IPS DF 4.7 (cell line): ENCODE measurements around the gene B4GALNT1.
"Not testable (repeated sequence)": the region's sequence is repeated elsewhere in the genome, so short reads cannot be mapped to it uniquely, and the experiment has no call there.

ENCODE experiments used
- DNase-seq: peaks from one replicate; pipeline ENCODE4 v3.0.0-alpha.2; 2013; ENCODE audit warnings: low spot score; ENCODE audit errors: extremely low read depth

B4GALNT1 gene

DNA sequence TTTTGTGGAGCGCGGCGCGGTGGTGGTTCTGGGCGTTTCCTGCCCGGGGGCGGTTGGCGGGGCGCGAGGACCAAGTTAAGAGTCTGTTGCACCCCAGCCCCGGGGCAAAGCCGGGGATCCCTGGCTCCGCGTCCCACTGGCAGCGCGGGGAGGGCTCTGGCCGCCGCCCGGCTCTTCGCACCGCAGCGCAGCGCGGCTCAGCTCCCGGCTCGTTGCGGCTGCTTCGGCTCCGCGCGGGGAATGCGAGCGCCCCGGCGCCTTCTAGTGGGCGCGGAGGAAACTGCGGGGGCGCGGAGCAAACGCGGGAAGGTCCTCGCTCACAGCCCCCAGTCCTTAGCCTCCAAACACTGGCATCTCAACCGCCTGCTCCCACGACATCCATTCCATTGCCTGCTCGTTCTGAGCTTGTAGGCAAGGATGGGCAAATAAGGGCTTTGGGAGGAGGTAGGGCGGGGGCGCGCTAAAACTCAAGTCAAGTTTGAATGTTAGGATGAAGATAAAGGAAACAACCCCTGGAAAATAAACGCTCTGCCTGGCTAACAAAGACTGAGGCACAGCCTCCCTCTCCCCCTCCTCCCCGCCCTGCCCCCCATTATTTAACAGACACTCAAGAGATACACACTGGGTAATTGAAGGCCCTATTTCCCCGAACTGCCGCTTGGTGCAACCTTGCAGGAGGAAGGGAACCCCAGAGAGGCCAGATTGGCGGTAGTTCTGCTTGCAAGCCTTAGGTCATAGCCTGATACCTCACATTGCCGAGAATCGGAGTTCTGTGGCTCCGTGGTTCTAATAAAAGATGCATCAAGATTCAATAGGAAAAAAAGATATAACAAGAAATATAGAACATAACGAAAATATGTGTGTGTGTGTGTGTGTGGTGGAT, at the start of gene B4GALNT1:
TSS of gene B4GALNT1 (minus strand) at position 244 of the 883 bp plus-strand sequence. CDS start 1,069 bp downstream, outside the sequence.
- DNase-seq = no peak

DNA sequence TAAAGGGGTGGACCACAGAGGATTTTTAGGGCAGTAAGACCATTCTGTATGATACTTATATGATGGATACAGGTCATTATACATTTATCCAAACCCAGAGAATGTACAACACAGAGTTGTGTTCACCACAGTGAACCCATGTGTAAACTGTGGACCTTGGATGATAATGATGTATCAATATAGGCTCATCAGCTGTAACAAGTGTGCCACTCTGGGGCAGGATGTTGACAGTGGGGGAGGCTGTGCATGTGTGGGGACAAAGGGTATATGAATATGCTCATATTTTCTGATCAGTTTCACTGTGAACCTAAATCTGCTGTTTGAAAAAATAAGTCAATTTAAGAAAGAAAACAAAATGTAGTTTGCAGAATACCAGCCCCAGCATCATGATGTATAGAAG, 46.7 kb upstream of the B4GALNT1 start:
- DNase-seq = no peak

DNA sequence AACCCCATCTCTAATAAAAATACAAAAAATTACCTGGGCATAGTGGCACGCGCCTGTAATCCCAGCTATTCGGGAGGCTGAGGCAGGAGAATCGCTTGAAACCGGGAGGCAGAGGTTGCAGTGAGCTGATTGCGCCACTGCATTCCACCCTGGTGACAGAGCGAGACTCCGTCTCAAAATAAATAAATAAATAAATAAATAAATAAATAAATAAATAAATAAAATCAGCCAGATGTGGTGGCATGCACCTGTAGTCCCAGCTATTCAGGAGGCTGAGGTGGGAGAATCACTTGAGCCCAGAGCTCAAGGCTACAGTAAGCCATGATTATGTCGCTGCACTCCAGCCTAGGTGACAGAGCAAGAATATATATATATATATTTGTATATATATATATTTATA, 44.9 kb upstream of the B4GALNT1 start:
- not testable (repeated sequence) for DNase-seq

DNA sequence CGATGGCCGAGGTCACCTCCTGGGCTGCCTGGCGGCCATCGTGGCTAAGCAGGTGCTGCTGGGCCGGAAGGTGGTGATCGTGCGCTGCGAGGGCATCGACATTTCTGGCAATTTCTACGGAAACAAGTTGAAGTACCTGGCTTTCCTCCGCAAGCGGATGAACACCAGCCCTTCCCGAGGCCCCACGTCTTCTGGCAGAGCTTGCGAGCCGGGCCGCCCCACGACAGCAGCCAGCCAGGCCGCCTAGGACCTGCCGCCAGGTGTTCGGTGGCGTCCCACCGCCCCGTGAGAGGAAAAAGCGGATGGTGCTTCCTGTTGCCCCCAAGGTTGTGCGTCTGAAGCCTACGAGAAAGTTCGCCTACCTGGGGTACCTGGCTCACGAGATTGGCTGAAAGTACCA, 41.7 kb upstream of the B4GALNT1 start:
- no peak for DNase-seq

DNA sequence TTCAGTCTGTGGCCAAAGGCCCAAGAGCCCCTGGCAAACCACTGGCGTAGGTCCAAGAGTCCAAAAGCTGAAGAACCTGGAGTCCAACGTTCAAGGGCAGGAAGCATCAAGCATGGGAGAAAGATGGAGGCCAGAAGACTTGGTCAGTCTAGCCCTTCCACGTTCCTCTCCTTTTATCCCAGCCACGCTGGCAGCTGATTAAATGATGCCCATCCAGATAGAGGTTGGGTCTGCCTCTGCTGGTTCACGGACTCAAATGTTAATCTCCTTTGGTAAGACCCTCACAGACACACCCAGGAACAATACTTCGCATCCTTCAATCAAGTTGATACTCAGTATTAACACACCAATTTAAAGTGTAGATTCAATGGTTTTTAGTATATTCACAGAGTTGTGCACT, 39.8 kb upstream of the B4GALNT1 start:
- no peak for DNase-seq

DNA sequence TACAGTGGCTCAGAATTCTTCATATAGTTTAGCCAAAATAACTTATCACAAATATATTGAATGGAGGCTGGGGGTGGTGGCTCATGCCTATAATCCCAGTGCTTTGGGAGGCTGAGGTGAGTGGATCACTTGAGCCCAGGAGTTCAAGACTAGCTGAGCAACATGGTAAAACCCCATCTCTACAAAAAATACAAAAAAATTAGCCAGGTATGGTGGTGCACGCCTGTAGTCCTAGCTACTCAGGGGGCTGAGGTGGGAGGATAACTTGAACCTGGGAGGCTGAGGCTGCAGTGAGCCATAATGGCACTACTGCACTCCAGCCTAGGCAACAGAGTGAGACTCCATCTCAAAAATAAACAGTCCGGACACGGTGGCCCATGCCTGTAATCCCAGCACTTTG, 38.8 kb upstream of the B4GALNT1 start:
- not testable (repeated sequence) for DNase-seq

DNA sequence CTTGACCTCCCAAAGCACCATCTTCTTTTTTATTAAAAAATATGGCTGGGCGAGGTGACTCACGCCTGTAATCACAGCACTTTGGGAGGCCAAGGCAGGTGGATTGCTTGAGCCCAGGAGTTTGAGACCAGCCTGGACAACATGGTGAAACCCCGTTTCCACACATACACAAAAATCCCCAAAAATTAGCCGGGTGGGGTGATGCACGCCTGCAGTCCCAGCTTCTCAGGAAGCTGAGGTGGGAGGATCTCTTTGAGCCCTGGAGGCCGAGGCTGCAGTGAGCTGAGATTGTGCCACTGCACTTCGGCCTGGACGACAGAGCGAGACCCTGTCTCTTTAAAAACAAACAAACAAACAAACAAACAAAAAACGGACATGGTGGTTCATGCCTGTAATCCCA, 36.7 kb upstream of the B4GALNT1 start:
- DNase-seq = not testable (repeated sequence)

DNA sequence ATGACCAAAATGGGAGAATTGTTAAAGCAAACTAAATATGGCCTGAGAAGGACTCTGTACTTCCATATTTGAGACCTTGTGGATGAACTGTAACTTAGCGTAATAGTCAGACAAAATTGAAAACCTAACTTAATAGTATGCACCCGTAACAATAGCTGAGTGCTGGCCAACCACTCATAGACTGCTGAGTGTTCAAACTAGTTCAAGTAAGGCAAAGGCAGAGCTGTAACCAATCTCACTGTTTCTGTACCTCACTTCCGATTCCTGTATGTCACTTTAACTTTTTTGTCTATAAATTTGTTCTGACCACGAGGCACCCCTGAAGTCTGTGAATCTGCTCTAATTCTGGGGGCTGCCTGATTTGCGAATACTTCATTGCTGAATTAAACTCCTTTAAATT, 33.9 kb upstream of the B4GALNT1 start:
- DNase-seq = no peak

DNA sequence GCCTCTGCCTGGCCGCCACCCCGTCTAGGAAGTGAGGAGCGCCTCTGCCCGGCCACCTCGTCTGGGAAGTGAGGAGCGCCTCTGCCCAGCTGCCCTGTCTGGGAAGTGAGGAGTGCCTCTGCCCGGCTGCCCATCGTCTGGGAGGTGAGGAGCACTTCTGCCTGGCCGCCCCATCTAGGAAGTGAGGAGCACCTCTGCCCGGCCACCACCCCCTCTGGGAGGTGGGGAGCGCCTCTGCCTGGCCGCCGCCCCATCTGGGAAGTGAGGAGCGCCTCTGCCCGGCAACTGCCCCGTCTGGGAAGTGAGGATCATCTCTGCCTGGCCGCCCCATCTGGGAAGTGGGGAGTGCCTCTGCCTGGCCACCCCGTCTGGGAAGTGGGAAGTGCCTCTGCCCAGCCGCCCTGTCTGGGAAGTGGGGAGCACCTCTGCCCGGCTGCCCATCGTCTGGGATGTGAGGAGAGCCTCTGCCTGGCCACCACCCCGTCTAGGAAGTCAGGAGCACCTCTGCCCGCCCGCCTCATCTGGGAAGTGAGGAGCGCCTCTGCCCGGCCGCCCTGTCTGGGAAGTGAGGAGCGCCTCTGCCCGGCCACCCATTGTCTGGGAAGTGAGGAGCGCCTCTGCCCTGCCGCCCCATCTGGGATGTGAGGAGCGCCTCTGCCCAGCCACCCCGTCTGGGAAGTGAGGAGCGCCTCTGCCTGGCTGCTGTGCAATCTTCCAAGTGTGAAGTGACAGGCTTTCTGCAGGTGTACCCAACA, 32.2 kb upstream of the B4GALNT1 start:
- DNase-seq = not testable (repeated sequence)

DNA sequence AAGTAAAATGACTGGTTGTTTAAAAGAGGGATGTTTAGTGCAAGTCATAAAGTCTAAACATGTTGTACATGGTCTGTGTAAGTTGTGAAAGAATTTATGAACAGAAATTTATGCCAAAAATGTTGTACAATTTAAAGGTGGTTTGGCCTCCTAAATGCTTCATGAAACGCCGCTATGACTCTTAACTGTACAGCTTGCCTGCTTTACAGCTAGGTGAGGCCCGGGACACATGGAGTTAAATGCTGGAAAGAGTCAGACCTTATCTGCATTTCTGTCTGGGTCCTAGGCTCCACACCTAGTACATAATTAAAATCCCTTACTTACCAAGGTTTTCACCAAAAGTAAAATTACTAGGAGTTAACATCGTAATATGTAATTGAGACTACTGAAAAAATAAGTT, 28.4 kb upstream of the B4GALNT1 start:
- no peak for DNase-seq

DNA sequence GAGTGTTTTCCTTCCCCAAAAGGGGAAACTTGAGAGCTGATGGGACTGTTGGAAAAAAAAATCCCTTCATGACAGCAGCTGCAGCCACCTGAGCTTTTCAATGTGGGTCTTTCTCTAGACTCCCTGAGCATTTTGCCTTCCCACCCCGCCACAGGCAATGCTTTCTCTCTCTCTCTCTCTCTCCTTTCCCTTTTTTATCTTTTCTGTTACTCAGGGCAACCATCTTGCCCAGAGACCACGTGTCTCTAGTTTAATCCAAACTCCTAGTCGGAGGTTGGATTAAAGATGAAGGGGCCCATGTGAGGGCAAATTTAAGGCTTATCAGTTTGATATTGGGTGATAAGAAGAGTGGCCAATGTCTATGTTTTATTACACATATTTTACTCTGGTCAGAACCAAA, 25.9 kb upstream of the B4GALNT1 start:
- no peak for DNase-seq

DNA sequence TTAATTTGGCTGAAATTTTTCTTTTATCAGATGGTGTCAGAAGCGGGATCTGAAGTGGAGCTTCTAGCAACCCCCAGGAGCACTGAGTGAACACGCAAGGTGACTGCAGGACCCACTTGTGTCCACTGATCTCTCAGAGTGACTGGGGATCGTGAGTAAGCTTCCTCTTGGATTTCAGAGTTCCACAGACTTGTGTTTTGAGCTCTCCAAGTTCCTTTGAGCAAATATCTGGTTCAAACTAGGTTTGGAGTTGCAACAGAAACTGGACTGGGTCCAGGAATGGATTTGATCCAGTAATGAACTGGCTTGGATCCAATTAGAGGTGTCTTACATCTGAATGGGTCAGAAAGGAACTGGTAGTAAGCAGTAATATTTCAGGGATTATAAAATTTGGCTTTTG, 24.7 kb upstream of the B4GALNT1 start:
- no peak for DNase-seq

DNA sequence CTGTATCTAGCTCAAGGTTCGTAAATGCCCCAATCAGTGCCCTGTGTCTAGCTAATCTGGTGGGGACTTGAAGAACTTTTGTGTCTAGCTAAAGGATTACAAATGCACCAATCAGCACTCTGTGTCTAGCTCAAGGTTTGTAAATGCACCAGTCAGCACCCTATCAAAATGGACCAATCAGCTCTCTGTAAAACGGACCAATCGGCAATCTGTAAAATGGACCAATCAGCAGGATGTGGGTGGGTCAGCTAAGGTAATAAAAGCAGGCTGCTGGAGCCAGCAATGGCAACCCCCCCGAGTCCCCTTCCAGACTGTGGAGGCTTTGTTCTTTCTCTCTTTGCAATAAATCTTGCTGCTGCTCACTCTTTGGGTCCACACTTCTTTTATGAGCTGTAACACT, 23.4 kb upstream of the B4GALNT1 start:
- not testable (repeated sequence) for DNase-seq

DNA sequence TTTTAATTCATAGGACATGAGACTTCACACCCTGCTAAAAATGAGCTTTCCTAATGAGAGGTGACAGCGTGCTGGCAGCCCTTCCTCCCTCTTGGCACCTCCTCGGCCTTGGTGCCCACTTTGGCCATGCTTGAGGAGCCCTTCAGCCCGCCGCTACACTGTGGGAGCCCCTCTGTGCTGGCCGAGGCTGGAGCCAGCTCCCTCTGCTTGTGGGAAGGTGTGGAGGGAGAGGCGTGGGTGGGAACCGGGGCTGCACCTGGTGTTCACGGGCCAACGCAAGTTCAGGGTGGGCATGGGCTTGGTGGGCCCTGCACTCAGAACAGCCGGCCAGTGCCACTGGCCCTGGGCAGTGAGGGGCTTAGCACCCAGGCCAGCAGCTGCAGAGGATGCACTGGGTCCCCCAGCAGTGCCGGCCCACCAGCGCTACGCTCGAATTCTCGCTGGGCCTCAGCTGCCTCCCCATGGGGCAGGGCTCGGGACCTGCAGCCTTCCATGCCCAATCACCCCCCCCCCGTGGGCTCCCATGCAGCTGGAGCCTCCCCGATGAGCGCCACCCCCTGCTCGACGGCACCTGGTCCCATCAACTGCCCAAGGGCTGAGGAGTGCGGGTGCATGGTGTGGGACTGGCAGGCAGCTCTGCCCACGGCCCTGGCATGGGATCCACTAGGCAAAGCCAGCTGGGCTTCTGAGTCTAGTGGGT, 22.7 kb upstream of the B4GALNT1 start:
- no peak for DNase-seq

DNA sequence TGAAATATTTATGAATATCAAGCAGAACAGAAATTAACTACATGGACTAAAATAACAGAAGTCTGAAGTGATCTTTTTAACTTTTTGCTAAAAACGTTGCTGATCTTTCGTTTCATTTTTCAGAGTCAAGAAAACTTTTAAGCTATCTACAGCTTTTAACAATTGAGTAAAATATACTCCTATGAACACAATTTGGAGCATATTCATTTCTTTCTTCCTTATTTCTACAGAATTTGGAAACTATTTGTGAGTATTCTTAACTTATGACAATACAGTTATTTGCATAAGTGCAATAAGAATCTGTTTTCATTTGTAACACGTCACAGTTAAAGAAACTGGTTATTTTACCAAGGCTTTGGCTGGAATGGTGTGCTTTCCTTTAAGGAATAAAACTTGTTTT, 21.0 kb upstream of the B4GALNT1 start:
- no peak for DNase-seq

DNA sequence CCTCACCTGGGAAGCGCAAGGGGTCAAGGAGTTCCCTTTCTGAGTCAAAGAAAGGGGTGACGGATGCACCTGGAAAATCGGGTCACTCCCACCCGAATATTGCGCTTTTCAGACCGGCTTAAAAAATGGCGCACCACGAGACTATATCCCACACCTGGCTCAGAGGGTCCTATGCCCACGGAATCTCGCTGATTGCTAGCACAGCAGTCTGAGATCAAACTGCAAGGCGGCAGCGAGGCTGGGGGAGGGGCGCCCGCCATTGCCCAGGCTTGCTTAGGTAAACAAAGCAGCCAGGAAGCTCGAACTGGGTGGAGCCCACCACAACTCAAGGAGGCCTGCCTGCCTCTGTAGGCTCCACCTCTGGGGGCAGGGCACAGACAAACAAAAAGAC, 13.7 kb upstream of the B4GALNT1 start:
- DNase-seq = not testable (repeated sequence)

DNA sequence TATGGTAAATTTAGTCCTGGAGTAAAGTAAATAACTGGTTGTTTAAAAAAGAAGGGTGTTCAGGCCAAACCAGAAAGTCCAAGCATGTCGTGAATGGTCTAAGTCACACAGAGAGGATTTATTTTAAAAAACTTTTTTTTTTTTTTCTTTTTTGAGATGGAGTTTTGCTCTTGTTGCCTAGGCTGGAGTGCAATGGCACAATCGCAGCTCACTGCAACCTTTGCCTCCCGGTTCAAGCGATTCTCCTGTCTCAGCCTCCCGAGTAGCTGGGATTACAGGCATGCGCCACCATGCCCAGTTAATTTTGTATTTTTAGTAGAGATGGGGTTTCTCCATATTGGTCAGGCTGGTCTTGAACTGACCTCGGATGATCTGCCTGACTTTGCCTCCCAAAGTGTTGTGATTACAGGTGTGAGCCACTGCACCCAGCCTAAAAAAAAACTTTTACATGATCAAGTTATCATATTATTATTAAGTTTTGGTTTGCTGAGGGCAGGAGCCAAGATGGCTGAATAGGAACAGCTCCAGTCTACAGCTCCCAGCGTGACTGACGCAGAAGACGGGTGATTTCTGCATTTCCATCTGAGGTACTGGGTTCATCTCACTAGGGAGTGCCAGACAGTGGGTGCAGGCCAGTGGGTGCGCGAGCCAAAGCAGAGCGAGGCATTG, 13.1 kb upstream of the B4GALNT1 start:
- DNase-seq = not testable (repeated sequence)

DNA sequence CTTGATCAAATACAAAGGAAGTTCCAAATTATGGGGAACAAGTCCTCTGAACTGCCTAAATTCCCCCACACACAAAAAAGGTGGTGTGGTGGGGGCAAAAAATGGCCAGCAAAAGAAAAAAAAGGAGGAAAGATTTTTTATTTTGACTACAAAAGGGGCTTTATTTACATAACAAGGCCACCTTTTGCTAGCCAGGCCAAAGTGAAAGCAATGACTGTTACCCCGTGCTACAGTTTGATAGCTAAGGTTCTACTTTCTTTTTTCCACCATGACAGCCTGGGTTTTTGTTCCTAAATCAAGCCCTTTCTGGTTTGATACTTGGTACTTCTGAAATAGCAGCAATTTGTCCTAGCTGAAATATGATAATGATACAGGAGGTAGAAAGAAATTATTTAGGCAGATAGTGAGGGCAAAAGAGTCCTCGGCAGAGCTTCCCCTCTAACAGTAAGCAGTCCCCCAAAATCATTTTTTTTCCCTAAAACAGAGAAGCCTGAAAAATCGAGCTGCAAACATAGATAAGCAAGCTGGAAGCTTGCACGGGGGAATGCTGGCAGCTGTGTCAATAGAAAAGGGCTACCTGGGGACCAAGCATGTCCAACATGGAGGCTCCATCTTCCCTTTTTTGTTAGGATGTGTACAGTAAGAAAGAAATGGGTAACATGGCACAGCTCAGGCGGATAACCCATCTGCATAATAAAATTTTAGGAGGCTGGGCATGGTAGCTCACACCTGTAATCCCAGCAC, 8.9 kb upstream of the B4GALNT1 start:
- no peak for DNase-seq

DNA sequence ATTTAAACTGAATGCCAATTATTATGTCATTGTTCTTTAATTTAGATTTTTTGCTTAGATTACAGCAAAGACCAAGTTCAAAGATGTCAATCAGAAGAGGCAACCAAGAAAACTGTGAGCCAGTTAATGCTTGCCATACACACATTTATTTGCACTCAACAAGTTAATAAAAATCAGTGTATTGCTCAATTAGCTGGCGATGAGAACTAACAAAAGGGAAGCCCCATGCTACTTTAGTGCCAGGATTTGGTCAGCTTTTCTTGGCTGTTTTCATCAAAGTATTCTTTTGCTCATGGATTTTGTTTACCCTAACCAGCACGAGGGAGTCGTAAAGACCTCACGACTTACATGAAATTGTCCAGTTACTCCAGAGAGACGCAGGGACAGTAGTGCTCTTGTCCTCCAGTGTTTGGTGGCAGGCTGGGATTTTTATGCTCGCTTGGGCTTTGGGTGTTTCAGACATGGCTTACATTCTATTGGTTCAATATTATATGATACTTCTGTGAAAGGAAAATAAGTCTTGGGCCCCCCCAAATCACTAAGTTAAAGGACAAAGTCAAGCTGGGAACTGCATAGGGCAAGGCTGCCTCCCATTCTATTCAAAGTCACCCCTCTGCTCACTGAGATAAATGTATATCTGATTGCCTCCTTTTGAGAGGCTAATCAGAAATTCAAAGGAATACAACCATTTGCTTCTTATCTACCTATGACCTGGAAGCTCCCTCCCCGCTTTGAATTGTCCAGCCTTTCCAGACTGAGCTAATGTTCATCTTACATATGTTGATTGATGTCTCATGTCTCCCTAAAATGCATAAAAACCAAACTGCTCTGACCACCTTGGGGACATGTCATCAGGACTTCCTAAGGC, 7.4 kb upstream of the B4GALNT1 start:
- no peak for DNase-seq

DNA sequence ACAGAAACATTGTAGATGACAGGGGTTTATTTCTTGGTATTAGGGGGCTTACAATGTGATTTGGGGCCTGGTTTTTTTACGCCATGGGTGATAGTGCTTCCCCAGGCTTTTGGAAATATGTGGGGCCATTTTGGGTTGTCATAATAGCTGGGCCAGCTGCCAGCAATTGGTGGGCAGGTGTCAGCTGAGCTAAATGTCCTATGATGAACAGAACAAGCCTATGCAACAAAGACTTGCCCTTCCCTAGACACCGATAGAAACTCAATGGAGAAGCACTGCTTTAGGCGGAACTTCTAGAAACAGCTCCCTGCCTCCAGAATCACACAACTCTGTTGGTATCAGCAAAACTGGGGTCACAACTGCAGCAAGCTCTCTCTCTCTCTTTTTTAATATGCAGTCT, 5.1 kb upstream of the B4GALNT1 start:
- DNase-seq = no peak
